Measurements from ENCODE around the gene GAREM1. TPM values are rescaled to one million over a fixed set of nuclear protein-coding genes. Genes with fewer than 3 reads are reported as not detected.
"Not testable (repeated sequence)": the region's sequence is repeated elsewhere in the genome, so short reads cannot be mapped to it uniquely, and the experiment has no call there.

The GAREM1 gene
- polyA plus RNA-seq, 3 donors, result 3.6 to 7.6 (median 5.6) TPM

DNA sequence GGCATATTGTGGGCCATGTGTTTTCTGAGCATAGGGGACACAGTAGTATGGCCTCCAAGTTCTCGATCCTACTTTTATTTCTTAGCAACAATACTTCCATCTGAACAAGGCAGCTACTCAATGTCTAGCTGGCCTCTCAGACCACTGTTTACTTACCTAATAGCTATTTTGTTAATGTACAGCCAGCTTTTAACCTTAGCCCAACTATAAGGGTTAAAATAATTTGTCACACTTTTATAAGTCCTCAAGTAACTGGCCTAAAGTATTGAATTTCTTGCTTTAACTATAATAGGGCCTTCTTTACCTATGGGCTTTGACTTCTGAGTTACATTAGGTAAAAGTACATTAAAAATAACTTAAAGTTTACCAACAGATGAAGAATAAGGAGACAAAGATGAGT is 117.4 kb downstream of the GAREM1 start:
- WGBS, 3 donors, result 89 to 95% (median 94%) methylated on average over 1 of the region's 1 CpG
- no peak overlapping the region for H3K27ac ChIP-seq (ENCODE audit: low read depth, low read length)

GRCh38 chr18:32351032-32351431 is 119.7 kb downstream of the GAREM1 start:
- no peak overlapping the region for H3K27ac ChIP-seq (ENCODE audit: low read depth, low read length)
- WGBS, 3 donors, result 41 to 63% (median 45%) methylated on average over 1 of the region's 1 CpG

- 15 to 37% (median 30%) methylated on average over 4 of the region's 4 CpGs for WGBS, 3 donors
- H3K27ac ChIP-seq (ENCODE audit: low read depth, low read length), result no peak overlapping the region
Observed at GRCh38 chr18:32349728-32350395, 120.8 kb downstream of the GAREM1 start.

- 30 to 55% (median 34%) methylated on average over 4 of the region's 4 CpGs for WGBS, 3 donors
- no peak overlapping the region for H3K27ac ChIP-seq (ENCODE audit: low read depth, low read length)
Observed at GRCh38 chr18:32346671-32347070, 124.0 kb downstream of the GAREM1 start.

DNA sequence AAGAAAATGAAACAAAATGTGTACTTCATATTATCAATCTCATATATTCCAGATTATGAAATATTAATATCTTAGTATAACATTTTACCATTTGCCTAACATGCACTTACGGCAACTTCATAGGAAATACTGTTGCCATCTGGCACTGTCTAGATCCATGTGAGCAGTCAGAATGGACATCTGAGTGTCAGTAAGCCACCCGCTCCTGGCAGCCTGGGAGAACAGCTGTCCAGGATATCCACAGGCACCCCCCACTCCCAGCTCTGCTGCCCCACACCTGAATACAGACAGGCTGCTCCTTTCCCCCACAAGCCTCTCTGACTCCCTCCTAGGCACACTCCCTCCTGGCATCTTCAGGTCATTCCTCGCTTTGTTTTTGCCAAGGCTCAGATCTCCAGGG is 127.0 kb downstream of the GAREM1 start:
- 83 to 95% (median 86%) methylated on average over 3 of the region's 3 CpGs for WGBS, 3 donors
- no peak overlapping the region for H3K27ac ChIP-seq (ENCODE audit: low read depth, low read length)

- not testable (repeated sequence) for H3K27ac ChIP-seq (ENCODE audit: low read depth, low read length)
- WGBS, 3 donors, result 85 to 93% (median 92%) methylated on average over 3 of the region's 3 CpGs
Observed at GRCh38 chr18:32341112-32341511, 129.6 kb downstream of the GAREM1 start.

DNA sequence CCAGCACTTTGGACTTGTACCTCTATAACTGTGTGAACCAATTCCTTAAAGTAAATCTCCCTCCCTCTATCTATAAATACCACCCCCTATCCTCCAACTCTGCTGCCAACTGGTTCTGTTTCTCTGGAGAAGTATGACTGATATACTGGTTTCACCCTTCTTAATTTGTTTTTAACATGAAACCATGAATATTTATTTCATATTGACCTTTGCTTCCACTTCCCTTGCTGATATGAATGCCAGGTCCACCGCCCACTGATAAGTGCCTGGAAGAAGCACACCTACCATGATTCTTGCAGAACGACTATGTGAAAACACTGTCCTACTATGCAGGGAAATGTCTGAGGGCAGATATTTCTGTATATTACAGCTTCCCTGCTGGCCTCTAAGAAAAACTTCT is 131.6 kb downstream of the GAREM1 start:
- WGBS, 3 donors, result 28 to 78% (median 75%) methylated on average over 2 of the region's 2 CpGs
- H3K27ac ChIP-seq (ENCODE audit: low read depth, low read length), result no peak overlapping the region

- WGBS, 3 donors, result 91 to 94% (median 92%) methylated on average over 8 of the region's 8 CpGs
- H3K27ac ChIP-seq (ENCODE audit: low read depth, low read length), result no peak overlapping the region
Observed at GRCh38 chr18:32337821-32338220, 132.9 kb downstream of the GAREM1 start.

DNA sequence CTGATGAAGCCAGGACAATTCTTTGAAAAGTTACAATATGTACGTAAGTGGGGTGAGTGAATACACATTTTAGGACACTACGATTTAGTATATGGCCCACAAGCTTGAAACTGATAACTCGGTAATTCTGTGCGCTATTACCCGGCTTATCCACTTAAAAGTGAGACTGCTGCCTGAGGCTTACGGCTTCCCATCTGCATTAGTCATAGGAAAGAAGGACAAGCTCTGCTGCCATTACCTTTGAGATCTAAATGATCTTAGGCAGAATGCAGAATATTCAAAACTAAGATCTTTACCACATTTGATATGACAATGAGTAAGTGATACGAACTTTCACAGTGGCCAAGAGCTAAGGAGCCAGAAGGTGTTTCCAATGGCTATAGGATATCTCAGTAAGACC is 133.3 kb downstream of the GAREM1 start:
- H3K27ac ChIP-seq (ENCODE audit: low read depth, low read length), result no peak overlapping the region
- 95 to 99% (median 96%) methylated on average over 7 of the region's 7 CpGs for WGBS, 3 donors

GRCh38 chr18:32335228-32335627 is 135.5 kb downstream of the GAREM1 start:
- no peak overlapping the region for H3K27ac ChIP-seq (ENCODE audit: low read depth, low read length)
- WGBS, 3 donors, result 78 to 81% (median 80%) methylated on average over 4 of the region's 4 CpGs

GRCh38 chr18:32333781-32334180 is 136.9 kb downstream of the GAREM1 start:
- no peak overlapping the region for H3K27ac ChIP-seq (ENCODE audit: low read depth, low read length)
- WGBS, 3 donors, result 54 to 88% (median 86%) methylated on average over 7 of the region's 7 CpGs

GRCh38 chr18:32332708-32333107 is 138.0 kb downstream of the GAREM1 start:
- 90 to 96% (median 91%) methylated on average over 5 of the region's 5 CpGs for WGBS, 3 donors

DNA sequence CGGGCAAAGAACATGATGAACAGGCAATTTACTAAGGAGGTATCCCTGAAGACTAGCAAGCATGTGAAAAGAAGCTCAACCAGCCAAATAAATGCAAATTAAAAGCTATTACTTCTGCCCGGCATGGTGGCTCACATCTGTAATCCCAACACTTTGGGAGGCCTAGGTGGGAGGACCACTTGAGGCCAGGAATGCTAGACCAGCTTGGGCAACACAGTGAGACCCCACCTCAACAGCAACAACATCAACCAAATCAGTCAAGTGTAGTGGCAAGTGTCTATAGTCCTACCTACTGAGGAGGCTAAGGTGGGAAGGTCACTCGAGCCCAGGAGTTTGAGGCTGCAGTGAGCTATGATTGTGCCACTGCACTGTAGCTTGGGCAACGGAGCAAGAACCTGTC is 141.7 kb downstream of the GAREM1 start:
- H3K27ac ChIP-seq (ENCODE audit: low read depth, low read length), result no peak overlapping the region
- 93 to 99% (median 94%) methylated on average over 4 of the region's 4 CpGs for WGBS, 3 donors

More at GRCh38 chr18:32332708-32333107, 138.0 kb downstream of the GAREM1 start:
- H3K27ac ChIP-seq (ENCODE audit: low read depth, low read length), result no peak overlapping the region

GRCh38 chr18:32328379-32328778 is 142.3 kb downstream of the GAREM1 start:
- H3K27ac ChIP-seq (ENCODE audit: low read depth, low read length), result no peak overlapping the region
- 58 to 79% (median 77%) methylated on average over 1 of the region's 1 CpG for WGBS, 3 donors

- no peak overlapping the region for H3K27ac ChIP-seq (ENCODE audit: low read depth, low read length)
- WGBS, 3 donors, result 62 to 76% (median 67%) methylated on average over 3 of the region's 3 CpGs
Observed at GRCh38 chr18:32326450-32327308, 144.0 kb downstream of the GAREM1 start.

DNA sequence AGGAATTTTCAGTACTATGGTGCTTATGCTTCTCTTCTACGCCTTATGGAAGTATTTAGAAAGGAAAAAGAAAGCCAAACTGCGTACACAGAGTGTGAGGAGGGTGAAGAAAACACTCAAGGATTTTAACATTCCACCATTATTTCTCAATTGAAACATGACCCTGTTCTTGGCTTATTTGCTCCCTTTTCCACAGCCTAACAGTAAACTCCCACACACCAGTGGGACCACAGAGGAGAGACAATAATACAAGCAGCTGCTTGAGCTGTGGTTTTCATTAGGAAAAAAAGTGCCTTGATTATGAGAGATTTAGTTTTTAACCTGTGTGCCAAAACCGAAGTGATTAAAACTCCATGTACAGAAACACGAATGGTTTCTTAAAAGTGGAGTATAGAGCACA is 146.5 kb downstream of the GAREM1 start:
- no peak overlapping the region for H3K27ac ChIP-seq (ENCODE audit: low read depth, low read length)
- WGBS, 3 donors, result 60 to 82% (median 62%) methylated on average over 4 of the region's 4 CpGs

- H3K27ac ChIP-seq (ENCODE audit: low read depth, low read length), result no peak overlapping the region
- WGBS, 3 donors, result 76 to 89% (median 87%) methylated on average over 1 of the region's 1 CpG
Observed at GRCh38 chr18:32321826-32322225, 148.9 kb downstream of the GAREM1 start.

DNA sequence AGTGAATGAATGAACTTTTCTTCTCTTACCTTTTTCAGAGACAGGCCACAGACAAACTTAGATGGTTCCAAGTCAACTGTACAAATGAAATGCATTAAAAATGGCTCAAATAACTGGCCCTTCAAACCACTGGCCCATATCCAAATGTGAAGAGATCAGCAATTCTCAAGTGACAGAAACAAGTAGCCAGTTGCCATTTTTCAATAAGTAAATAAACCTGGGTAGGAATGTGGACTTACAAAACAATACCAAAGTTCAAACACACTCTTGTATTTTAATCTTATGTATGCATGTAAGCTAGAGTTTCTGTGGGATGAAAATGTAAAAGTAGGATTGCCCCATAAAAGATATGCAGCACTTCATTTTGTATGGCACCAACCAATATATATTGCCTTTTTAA is 151.6 kb downstream of the GAREM1 start:
- no peak overlapping the region for H3K27ac ChIP-seq (ENCODE audit: low read depth, low read length)

GRCh38 chr18:32318581-32318980 is 152.1 kb downstream of the GAREM1 start:
- H3K27ac ChIP-seq (ENCODE audit: low read depth, low read length), result no peak overlapping the region
- WGBS, 3 donors, result 93 to 97% (median 95%) methylated on average over 4 of the region's 4 CpGs

GRCh38 chr18:32317651-32318050 is 153.0 kb downstream of the GAREM1 start:
- no peak overlapping the region for H3K27ac ChIP-seq (ENCODE audit: low read depth, low read length)
- 23 to 46% (median 23%) methylated on average over 4 of the region's 4 CpGs for WGBS, 3 donors
